Activated CD8-positive, alpha-beta memory T cell treated with anti-CD3 and anti-CD28 coated beads, Interleukin-2, amount 10 ng/mL, durations not matched to agents 7 days and 5 days (primary cell): Measurements from ENCODE around the gene MAD1L1. TPM values are rescaled to one million over a fixed set of nuclear protein-coding genes. Genes with fewer than 3 reads are reported as not detected.

Source experiments
- ATAC-seq: fragments of 150-1000 bp; cut with Tn5 transposase; one replicate; pipeline ENCODE4 v1.10.0; 2021; ENCODE audit warnings: moderate library complexity
- CTCF ChIA-PET: fragments of 350-600 bp; sonication (Branson Sonifier 250); formaldehyde crosslinking; loops from one replicate; lab custom pipeline; 2021; ENCODE audit warnings: antibody characterized with exemption; lab: Charles Lee
- DNase-seq: peaks from one replicate; pipeline ENCODE4 v3.0.0-alpha.2; 2020
- H3K27ac Mint-ChIP-seq: one replicate; pipeline ENCODE4 v1.8.0; 2021; ENCODE audit warnings: mild to moderate bottlenecking, mixed read lengths
- H3K27me3 Mint-ChIP-seq: one replicate; pipeline ENCODE4 v1.8.0; 2021; ENCODE audit warnings: mixed read lengths
- H3K36me3 Mint-ChIP-seq: one replicate; pipeline ENCODE4 v1.8.0; 2021; ENCODE audit warnings: mild to moderate bottlenecking, mixed read lengths
- H3K4me1 Mint-ChIP-seq: one replicate; pipeline ENCODE4 v1.8.0; 2021; ENCODE audit warnings: mixed read lengths
- H3K4me3 Mint-ChIP-seq: one replicate; pipeline ENCODE4 v1.8.0; 2021; ENCODE audit warnings: mild to moderate bottlenecking, moderate library complexity, mixed read lengths
- H3K9me3 Mint-ChIP-seq: one replicate; pipeline ENCODE4 v1.8.0; 2022; ENCODE audit warnings: low read depth, mixed read lengths
- total RNA-seq, 2 experiments: library from RNA; stranded (reverse); gene quantifications; one replicate each; pipeline ENCODE4 v1.2.3, GENCODE V29; 2021

MAD1L1 gene
- total RNA-seq, 2 experiments from 2014 or later: 60.0 to 97.7 TPM

GRCh38 chr7:1990001-1990670 is 242.6 kb downstream of the MAD1L1 start:
- DNase-seq (no peak), ATAC-seq (no peak)
- Mint-ChIP-seq H3K27me3 (no peaks in the 10 kb centered on the region), H3K9me3 (no peaks in the 10 kb centered on the region), H3K36me3 (peaks cover 8% of the 10 kb centered on the region), H3K4me3 (no peak overlapping the region), H3K27ac (no peak overlapping the region), H3K4me1 (peaks cover 24% of the 10 kb centered on the region)
- CTCF ChIA-PET: no interaction called here

- ATAC-seq (no peak), DNase-seq (no peak)
- CTCF ChIA-PET: no interaction called here
- Mint-ChIP-seq H3K27ac (no peak overlapping the region), H3K27me3 (no peaks in the 10 kb centered on the region), H3K9me3 (no peaks in the 10 kb centered on the region), H3K4me3 (no peak overlapping the region), H3K36me3 (peaks cover 8% of the 10 kb centered on the region), H3K4me1 (peaks cover 27% of the 10 kb centered on the region)
Measured at GRCh38 chr7:1989049-1989860, 243.5 kb downstream of the MAD1L1 start.

GRCh38 chr7:1988533-1988930 is 244.2 kb downstream of the MAD1L1 start:
- Mint-ChIP-seq H3K9me3 (no peaks in the 10 kb centered on the region), H3K4me3 (no peak overlapping the region), H3K27ac (no peak overlapping the region), H3K4me1 (peaks cover 27% of the 10 kb centered on the region), H3K36me3 (peaks cover 8% of the 10 kb centered on the region), H3K27me3 (no peaks in the 10 kb centered on the region)
- ATAC-seq (no peak), DNase-seq (no peak)
- CTCF ChIA-PET: no interaction called here

- Mint-ChIP-seq H3K9me3 (no peaks in the 10 kb centered on the region), H3K36me3 (peaks cover 8% of the 10 kb centered on the region), H3K27me3 (no peaks in the 10 kb centered on the region), H3K4me3 (no peak overlapping the region), H3K27ac (no peak overlapping the region), H3K4me1 (peaks cover 27% of the 10 kb centered on the region)
- no peak for DNase-seq
- ATAC-seq: no peak
- CTCF ChIA-PET: no interaction called here
Measured at GRCh38 chr7:1987591-1988532, 244.9 kb downstream of the MAD1L1 start.

- no peak for DNase-seq
- CTCF ChIA-PET: interaction anchor here (0.9 kb wide), 2 partner anchors 47 to 222 kb away, joined by 3 read pairs; no protein-coding TSS in a partner anchor
- peak; percentile 29 for ATAC-seq
- Mint-ChIP-seq H3K27ac (peak overlapping the region; percentile 90), H3K27me3 (no peaks in the 10 kb centered on the region), H3K4me3 (peak overlapping the region; percentile 29), H3K36me3 (peaks cover 8% of the 10 kb centered on the region), H3K9me3 (no peaks in the 10 kb centered on the region), H3K4me1 (peaks cover 27% of the 10 kb centered on the region)
Measured at GRCh38 chr7:1987084-1987535, 245.6 kb downstream of the MAD1L1 start.

- peaks cover 27% of the 10 kb centered on the region for H3K4me1 Mint-ChIP-seq
- H3K27me3 Mint-ChIP-seq: no peaks in the 10 kb centered on the region
- peak overlapping the region; percentile 29 for H3K4me3 Mint-ChIP-seq
- DNase-seq (peak; percentile 77), ATAC-seq (peak; percentile 83)
- H3K27ac Mint-ChIP-seq: peak overlapping the region; percentile 90
- no peaks in the 10 kb centered on the region for H3K9me3 Mint-ChIP-seq
- CTCF ChIA-PET: interaction anchor here (0.9 kb wide), 2 partner anchors 47 to 223 kb away, joined by 3 read pairs; no protein-coding TSS in a partner anchor
- peaks cover 8% of the 10 kb centered on the region for H3K36me3 Mint-ChIP-seq
Measured at GRCh38 chr7:1986366-1987083, 246.2 kb downstream of the MAD1L1 start.

- Mint-ChIP-seq H3K4me3 (no peak overlapping the region), H3K4me1 (peaks cover 27% of the 10 kb centered on the region), H3K27me3 (no peaks in the 10 kb centered on the region), H3K9me3 (no peaks in the 10 kb centered on the region), H3K27ac (peak overlapping the region; percentile 47), H3K36me3 (peaks cover 8% of the 10 kb centered on the region)
- ATAC-seq (no peak), DNase-seq (no peak)
- CTCF ChIA-PET: interaction anchor here (0.9 kb wide), 1 partner anchor 224 kb away, joined by 3 read pairs; no protein-coding TSS in a partner anchor
Measured at GRCh38 chr7:1985936-1986335, 246.8 kb downstream of the MAD1L1 start.

- CTCF ChIA-PET: no interaction called here
- Mint-ChIP-seq H3K4me3 (no peak overlapping the region), H3K27ac (no peak overlapping the region), H3K9me3 (no peaks in the 10 kb centered on the region), H3K4me1 (peaks cover 27% of the 10 kb centered on the region), H3K27me3 (no peaks in the 10 kb centered on the region), H3K36me3 (peaks cover 8% of the 10 kb centered on the region)
- DNase-seq (no peak), ATAC-seq (no peak)
Measured at GRCh38 chr7:1985042-1985441, 247.7 kb downstream of the MAD1L1 start.

- Mint-ChIP-seq H3K4me1 (peaks cover 18% of the 10 kb centered on the region), H3K4me3 (no peak overlapping the region), H3K27ac (no peak overlapping the region), H3K9me3 (no peaks in the 10 kb centered on the region), H3K27me3 (no peaks in the 10 kb centered on the region), H3K36me3 (peaks cover 8% of the 10 kb centered on the region)
- no peak for DNase-seq
- CTCF ChIA-PET: no interaction called here
- ATAC-seq: no peak
Measured at GRCh38 chr7:1981878-1982230, 250.9 kb downstream of the MAD1L1 start.

- H3K9me3 Mint-ChIP-seq: no peaks in the 10 kb centered on the region
- CTCF ChIA-PET: no interaction called here
- no peak overlapping the region for H3K4me3 Mint-ChIP-seq
Measured at GRCh38 chr7:1981201-1981877, 251.4 kb downstream of the MAD1L1 start.

GRCh38 chr7:1979591-1980560 is 252.9 kb downstream of the MAD1L1 start:
- Mint-ChIP-seq H3K4me3 (no peak overlapping the region), H3K36me3 (peaks cover 3% of the 10 kb centered on the region), H3K27ac (no peak overlapping the region), H3K9me3 (no peaks in the 10 kb centered on the region), H3K27me3 (no peaks in the 10 kb centered on the region), H3K4me1 (peaks cover 2% of the 10 kb centered on the region)
- ATAC-seq (no peak), DNase-seq (no peak)
- CTCF ChIA-PET: no interaction called here

More at GRCh38 chr7:1981201-1981877, 251.4 kb downstream of the MAD1L1 start:
- peaks cover 9% of the 10 kb centered on the region for H3K36me3 Mint-ChIP-seq
- ATAC-seq (no peak), DNase-seq (no peak)
- H3K27me3 Mint-ChIP-seq: no peaks in the 10 kb centered on the region
- no peak overlapping the region for H3K27ac Mint-ChIP-seq
- peaks cover 13% of the 10 kb centered on the region for H3K4me1 Mint-ChIP-seq
